ENCODE measurements around the gene MACROD2. TPM values are rescaled to one million over a fixed set of nuclear protein-coding genes. Genes with fewer than 3 reads are reported as not detected.

Gene MACROD2
- total RNA-seq, 1 donor from 2014 or later = 0.23 TPM

GRCh38 chr20:15739035-15739434, 1743.7 kb downstream of the MACROD2 start:
- no peak for DNase-seq (ENCODE audit: low read depth)
- TF ChIP-seq CTCF (conservative IDR thresholded peaks at IDR 0.05; ENCODE audit: low read depth, low read length) = no peak
- H3K4me3 ChIP-seq (ENCODE audit: low read depth, low read length) = no peak overlapping the region

GRCh38 chr20:15740046-15740775, 1744.9 kb downstream of the MACROD2 start:
- no peak overlapping the region for H3K4me3 ChIP-seq (ENCODE audit: low read depth, low read length)
- TF ChIP-seq CTCF (conservative IDR thresholded peaks at IDR 0.05; ENCODE audit: low read depth, low read length) = no peak
- no peak for DNase-seq (ENCODE audit: low read depth)

GRCh38 chr20:15742087-15742486, 1746.8 kb downstream of the MACROD2 start:
- DNase-seq (ENCODE audit: low read depth) = no peak
- H3K4me3 ChIP-seq (ENCODE audit: low read depth, low read length) = no peak overlapping the region
- no peak for TF ChIP-seq CTCF (conservative IDR thresholded peaks at IDR 0.05; ENCODE audit: low read depth, low read length)

GRCh38 chr20:15742627-15743026, 1747.3 kb downstream of the MACROD2 start:
- no peak for TF ChIP-seq CTCF (conservative IDR thresholded peaks at IDR 0.05; ENCODE audit: low read depth, low read length)

GRCh38 chr20:15756002-15756753, 1760.9 kb downstream of the MACROD2 start:
- no peak for TF ChIP-seq CTCF (conservative IDR thresholded peaks at IDR 0.05; ENCODE audit: low read depth, low read length)
- no peak overlapping the region for H3K4me3 ChIP-seq (ENCODE audit: low read depth, low read length)
- no peak for DNase-seq (ENCODE audit: low read depth)

More at GRCh38 chr20:15742627-15743026, 1747.3 kb downstream of the MACROD2 start:
- no peak overlapping the region for H3K4me3 ChIP-seq (ENCODE audit: low read depth, low read length)
- DNase-seq (ENCODE audit: low read depth) = no peak

- H3K4me3 ChIP-seq (ENCODE audit: low read depth, low read length) = no peak overlapping the region
- TF ChIP-seq CTCF (conservative IDR thresholded peaks at IDR 0.05; ENCODE audit: low read depth, low read length) = no peak
- DNase-seq (ENCODE audit: low read depth) = no peak
Observed at GRCh38 chr20:15756754-15757115, 1761.4 kb downstream of the MACROD2 start.

Data from epithelial cell of proximal tubule (primary cell).